ENCODE results near the gene FAM222B.
A peak's percentile ranks its signal among the peaks of the same experiment; 100 is the strongest.

The FAM222B gene

GRCh38 chr17:28765038-28765437, 77.6 kb downstream of the FAM222B start:
- DNase-seq (ENCODE audit: low read depth): no peak

- DNase-seq (ENCODE audit: low read depth): peak; percentile 58
These were observed 78.8 kb downstream of the FAM222B start for GRCh38 chr17:28763804-28764266.

- DNase-seq (ENCODE audit: low read depth): no peak
These were observed 79.3 kb downstream of the FAM222B start for GRCh38 chr17:28763137-28763799.

- peak; percentile 45 for DNase-seq (ENCODE audit: low read depth)
These were observed 81.7 kb downstream of the FAM222B start for GRCh38 chr17:28760601-28761562.

GRCh38 chr17:28759256-28759865, 83.2 kb downstream of the FAM222B start:
- no peak for DNase-seq (ENCODE audit: low read depth)

GRCh38 chr17:28758411-28759121, 84.0 kb downstream of the FAM222B start:
- no peak for DNase-seq (ENCODE audit: low read depth)

GRCh38 chr17:28756049-28756804, 86.4 kb downstream of the FAM222B start:
- no peak for DNase-seq (ENCODE audit: low read depth)

- no peak for DNase-seq (ENCODE audit: low read depth)
These were observed 87.1 kb downstream of the FAM222B start for GRCh38 chr17:28755486-28755885.

GRCh38 chr17:28751600-28752366, 90.8 kb downstream of the FAM222B start:
- no peak for DNase-seq (ENCODE audit: low read depth)

GRCh38 chr17:28750178-28751047, 92.2 kb downstream of the FAM222B start:
- peak; percentile 87 for DNase-seq (ENCODE audit: low read depth)

GRCh38 chr17:28749516-28750177, 92.9 kb downstream of the FAM222B start:
- DNase-seq (ENCODE audit: low read depth): no peak

GRCh38 chr17:28748852-28749515, 93.6 kb downstream of the FAM222B start:
- no peak for DNase-seq (ENCODE audit: low read depth)

GRCh38 chr17:28747801-28748750, 94.5 kb downstream of the FAM222B start:
- no peak for DNase-seq (ENCODE audit: low read depth)

GRCh38 chr17:28747051-28747691, 95.4 kb downstream of the FAM222B start:
- no peak for DNase-seq (ENCODE audit: low read depth)

GRCh38 chr17:28746611-28747050, 96.0 kb downstream of the FAM222B start:
- no peak for DNase-seq (ENCODE audit: low read depth)

- DNase-seq (ENCODE audit: low read depth): no peak
These were observed 96.7 kb downstream of the FAM222B start for GRCh38 chr17:28745786-28746411.
